ENCODE results near the gene OPCML. TPM values are rescaled to one million over a fixed set of nuclear protein-coding genes. Genes with fewer than 3 reads are reported as not detected.
A peak's percentile ranks its signal among the peaks of the same experiment; 100 is the strongest.

Gene OPCML
- total RNA-seq, 4 donors from 2014 or later: 0.06 to 0.83 (median 0.24) TPM

DNA sequence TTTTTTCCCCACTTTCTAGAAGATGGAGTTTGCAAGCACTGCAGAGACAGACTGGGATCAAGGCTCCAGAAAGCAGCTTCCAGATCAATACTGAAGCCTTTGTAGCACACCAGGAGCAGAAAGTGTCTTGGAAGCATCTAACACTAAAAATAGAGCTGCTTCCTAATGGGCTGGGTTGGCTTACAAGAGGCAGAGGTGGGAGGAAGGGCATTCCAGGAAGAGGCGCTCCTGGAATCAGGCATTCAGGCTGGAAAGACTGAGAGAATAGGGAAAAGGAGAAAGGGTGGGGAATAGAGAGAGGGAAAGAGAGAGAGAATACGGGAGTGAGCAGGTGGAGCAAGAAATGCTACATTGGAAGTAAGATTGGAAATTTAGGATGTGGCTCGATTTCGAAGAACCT is 395.9 kb downstream of the OPCML start:
- no peak for DNase-seq (ENCODE audit: extremely low spot score)
- Histone ChIP-seq H3K27ac (replicated peaks in 1 of 4) (no peak overlapping the region), H3K27me3 (peaks cover 0 to 39% (median 0%) of the 10 kb centered on the region in 4 donors), H3K36me3 (no peaks in the 10 kb centered on the region), H3K4me3 (no peak overlapping the region), H3K9me3 (no peaks in the 10 kb centered on the region), H3K4me1 (no peaks in the 10 kb centered on the region)
- TF ChIP-seq, protein P1, sequence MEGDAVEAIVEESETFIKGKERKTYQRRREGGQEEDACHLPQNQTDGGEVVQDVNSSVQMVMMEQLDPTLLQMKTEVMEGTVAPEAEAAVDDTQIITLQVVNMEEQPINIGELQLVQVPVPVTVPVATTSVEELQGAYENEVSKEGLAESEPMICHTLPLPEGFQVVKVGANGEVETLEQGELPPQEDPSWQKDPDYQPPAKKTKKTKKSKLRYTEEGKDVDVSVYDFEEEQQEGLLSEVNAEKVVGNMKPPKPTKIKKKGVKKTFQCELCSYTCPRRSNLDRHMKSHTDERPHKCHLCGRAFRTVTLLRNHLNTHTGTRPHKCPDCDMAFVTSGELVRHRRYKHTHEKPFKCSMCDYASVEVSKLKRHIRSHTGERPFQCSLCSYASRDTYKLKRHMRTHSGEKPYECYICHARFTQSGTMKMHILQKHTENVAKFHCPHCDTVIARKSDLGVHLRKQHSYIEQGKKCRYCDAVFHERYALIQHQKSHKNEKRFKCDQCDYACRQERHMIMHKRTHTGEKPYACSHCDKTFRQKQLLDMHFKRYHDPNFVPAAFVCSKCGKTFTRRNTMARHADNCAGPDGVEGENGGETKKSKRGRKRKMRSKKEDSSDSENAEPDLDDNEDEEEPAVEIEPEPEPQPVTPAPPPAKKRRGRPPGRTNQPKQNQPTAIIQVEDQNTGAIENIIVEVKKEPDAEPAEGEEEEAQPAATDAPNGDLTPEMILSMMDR (IDR thresholded peaks at IDR 0.05): no peak
- no peak for TF ChIP-seq EP300 (IDR thresholded peaks at IDR 0.05)
- no peak for TF ChIP-seq POLR2A (IDR thresholded peaks at IDR 0.05; ENCODE audit: low read depth)
- TF ChIP-seq POLR2AphosphoS5 (IDR thresholded peaks at IDR 0.05): no peak
- intact Hi-C loops (cut with DNase I): no loop called here
- 60% methylated on average over 4 of the region's 4 CpGs for WGBS

- no peaks in the 10 kb centered on the region for H3K9me3 ChIP-seq
- no peak for DNase-seq (ENCODE audit: extremely low spot score)
- TF ChIP-seq EP300 (IDR thresholded peaks at IDR 0.05): no peak
- TF ChIP-seq, protein P1 (IDR thresholded peaks at IDR 0.05): peak; percentile 57 to 86 (median 84)
- no peaks in the 10 kb centered on the region for H3K36me3 ChIP-seq
- no peak overlapping the region for H3K4me3 ChIP-seq
- no peaks in the 10 kb centered on the region for H3K4me1 ChIP-seq
- H3K27me3 ChIP-seq: peaks cover 0 to 33% (median 0%) of the 10 kb centered on the region in 4 donors
- intact Hi-C loops (cut with DNase I): loop anchor here (1.0 kb wide), 1 partner anchor 701 kb away; no protein-coding TSS in a partner anchor
- 23% methylated on average over 11 of the region's 11 CpGs for WGBS
- H3K27ac ChIP-seq (replicated peaks in 1 of 4): no peak overlapping the region
These were observed 397.8 kb downstream of the OPCML start for GRCh38 chr11:133134314-133135173.

GRCh38 chr11:133133606-133134005 is 398.7 kb downstream of the OPCML start:
- intact Hi-C loops (cut with DNase I): loop anchor here (1.0 kb wide), 1 partner anchor 702 kb away; no protein-coding TSS in a partner anchor
- H3K36me3 ChIP-seq: no peaks in the 10 kb centered on the region
- TF ChIP-seq EP300 (IDR thresholded peaks at IDR 0.05): no peak
- no peak for TF ChIP-seq POLR2AphosphoS5 (IDR thresholded peaks at IDR 0.05)

GRCh38 chr11:133133050-133133449 is 399.3 kb downstream of the OPCML start:
- Histone ChIP-seq H3K4me1 (no peaks in the 10 kb centered on the region), H3K27me3 (peaks cover 0 to 36% (median 0%) of the 10 kb centered on the region in 4 donors), H3K27ac (replicated peaks in 1 of 4) (no peak overlapping the region), H3K36me3 (no peaks in the 10 kb centered on the region), H3K4me3 (no peak overlapping the region), H3K9me3 (no peaks in the 10 kb centered on the region)
- TF ChIP-seq POLR2A (IDR thresholded peaks at IDR 0.05; ENCODE audit: low read depth) (no peak), POLR2AphosphoS5 (IDR thresholded peaks at IDR 0.05) (no peak)
- 85% methylated on average over 3 of the region's 3 CpGs for WGBS
- intact Hi-C loops (cut with DNase I): no loop called here
- no peak for DNase-seq (ENCODE audit: extremely low spot score)

More at GRCh38 chr11:133133606-133134005, 398.7 kb downstream of the OPCML start:
- Histone ChIP-seq H3K27me3 (peaks cover 0 to 34% (median 0%) of the 10 kb centered on the region in 4 donors), H3K27ac (replicated peaks in 1 of 4) (no peak overlapping the region), H3K9me3 (no peaks in the 10 kb centered on the region), H3K4me1 (no peaks in the 10 kb centered on the region), H3K4me3 (no peak overlapping the region)
- WGBS: 63% methylated on average over 4 of the region's 4 CpGs
- no peak for DNase-seq (ENCODE audit: extremely low spot score)

DNA sequence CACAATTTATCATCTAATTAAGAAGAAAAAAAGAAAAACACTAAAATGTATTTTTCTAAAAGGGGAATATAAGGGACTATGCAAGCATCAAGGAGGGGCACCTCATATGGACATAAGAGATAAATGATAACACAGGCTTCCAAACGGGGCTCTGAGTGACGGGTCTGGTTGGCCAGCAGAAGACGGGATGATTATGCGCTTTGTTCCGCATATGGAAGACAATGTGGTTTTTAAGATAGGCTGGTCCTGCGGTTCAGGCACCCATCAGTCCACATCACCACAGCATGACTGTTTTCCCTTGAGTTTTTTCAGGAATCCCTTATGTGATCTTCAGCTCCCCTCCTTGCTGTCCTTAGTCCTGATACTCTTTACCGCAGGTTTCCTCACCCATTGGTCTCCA is 404.6 kb downstream of the OPCML start:
- Histone ChIP-seq H3K4me1 (no peaks in the 10 kb centered on the region), H3K27me3 (peaks cover 0 to 48% (median 0%) of the 10 kb centered on the region in 4 donors), H3K9me3 (no peaks in the 10 kb centered on the region), H3K4me3 (no peak overlapping the region), H3K27ac (replicated peaks in 1 of 4) (no peak overlapping the region), H3K36me3 (no peaks in the 10 kb centered on the region)
- 74% methylated on average over 7 of the region's 7 CpGs for WGBS
- intact Hi-C loops (cut with DNase I): no loop called here
- peak; percentile 39 for DNase-seq (ENCODE audit: extremely low spot score)
- TF ChIP-seq EP300 (IDR thresholded peaks at IDR 0.05) (no peak), POLR2A (IDR thresholded peaks at IDR 0.05; ENCODE audit: low read depth) (no peak), POLR2AphosphoS5 (IDR thresholded peaks at IDR 0.05) (no peak)
- TF ChIP-seq, protein P1 (IDR thresholded peaks at IDR 0.05): no peak

All from esophagus muscularis mucosa (tissue), 4 donors.